Type B pancreatic cell (in vitro differentiated cells): ENCODE measurements around the gene ARFGAP1. TPM values are rescaled to one million over a fixed set of nuclear protein-coding genes. Genes with fewer than 3 reads are reported as not detected.

Experiments used
- DNase-seq: peaks from one replicate; pipeline ENCODE4 v3.0.0; 2021; ENCODE audit warnings: mixed read lengths; ENCODE audit not compliant: unreplicated experiment; ENCODE audit errors: extremely low spot score
- H3K27ac Mint-ChIP-seq: 2 replicates; pipeline ENCODE4 v1.8.0; 2021; ENCODE audit warnings: mild to moderate bottlenecking, mixed read lengths
- H3K27me3 Mint-ChIP-seq: 2 replicates; pipeline ENCODE4 v1.8.0; 2021; ENCODE audit warnings: mixed read lengths
- H3K36me3 Mint-ChIP-seq: 2 replicates; pipeline ENCODE4 v1.8.0; 2021; ENCODE audit warnings: mixed read lengths
- H3K4me1 Mint-ChIP-seq: one replicate; pipeline ENCODE4 v1.8.0; 2021; ENCODE audit warnings: mixed read lengths; ENCODE audit not compliant: unreplicated experiment
- H3K4me3 Mint-ChIP-seq: 2 replicates; pipeline ENCODE4 v1.8.0; 2021; ENCODE audit warnings: mild to moderate bottlenecking, mixed read lengths
- H3K9me3 Mint-ChIP-seq: 2 replicates; pipeline ENCODE4 v1.8.0; 2021; ENCODE audit warnings: mixed read lengths
- CTCF ChIP-seq: fragments of 200-600 bp; sonication (generic); conservative IDR thresholded peaks from 2 replicates; pipeline ENCODE4 v1.5.0; 2021; ENCODE audit warnings: antibody characterized with exemption, mild to moderate bottlenecking
- total RNA-seq: library from RNA; stranded (reverse); gene quantifications from 2 replicates; pipeline ENCODE4 v1.2.1, GENCODE V29; 2021; ENCODE audit warnings: low replicate concordance

The ARFGAP1 gene
- total RNA-seq, 1 donor from 2014 or later = 132 TPM

GRCh38 chr20:63243604-63244247 lies 28.9 kb upstream of the ARFGAP1 start:
- Mint-ChIP-seq H3K9me3 (no peaks in the 10 kb centered on the region), H3K36me3 (no peaks in the 10 kb centered on the region), H3K27ac (no peak overlapping the region), H3K4me1 (peaks cover 4% of the 10 kb centered on the region), H3K4me3 (no peak overlapping the region), H3K27me3 (no peaks in the 10 kb centered on the region)
- TF ChIP-seq CTCF = no peak
- DNase-seq = no peak

- H3K4me1 Mint-ChIP-seq = peaks cover 4% of the 10 kb centered on the region
- H3K27ac Mint-ChIP-seq = no peak overlapping the region
- H3K9me3 Mint-ChIP-seq = no peaks in the 10 kb centered on the region
- no peak for DNase-seq
- no peaks in the 10 kb centered on the region for H3K36me3 Mint-ChIP-seq
- no peaks in the 10 kb centered on the region for H3K27me3 Mint-ChIP-seq
- TF ChIP-seq CTCF = no peak
- H3K4me3 Mint-ChIP-seq = no peak overlapping the region
Measured at GRCh38 chr20:63244468-63244867, 28.1 kb upstream of the ARFGAP1 start.

GRCh38 chr20:63246490-63247288 lies 25.9 kb upstream of the ARFGAP1 start:
- Mint-ChIP-seq H3K9me3 (no peaks in the 10 kb centered on the region), H3K4me1 (peaks cover 4% of the 10 kb centered on the region), H3K4me3 (no peak overlapping the region), H3K27me3 (peaks cover 7% of the 10 kb centered on the region), H3K36me3 (no peaks in the 10 kb centered on the region), H3K27ac (no peak overlapping the region)
- DNase-seq = no peak
- TF ChIP-seq CTCF = no peak

GRCh38 chr20:63247671-63248228 lies 24.9 kb upstream of the ARFGAP1 start:
- no peak overlapping the region for H3K4me3 Mint-ChIP-seq
- peaks cover 15% of the 10 kb centered on the region for H3K27me3 Mint-ChIP-seq

More at GRCh38 chr20:63247671-63248228, 24.9 kb upstream of the ARFGAP1 start:
- no peak for TF ChIP-seq CTCF
- no peak for DNase-seq
- Mint-ChIP-seq H3K36me3 (no peaks in the 10 kb centered on the region), H3K9me3 (no peaks in the 10 kb centered on the region), H3K4me1 (peaks cover 2% of the 10 kb centered on the region), H3K27ac (no peak overlapping the region)
